ENCODE measurements around the gene MCF2L2. TPM values are rescaled to one million over a fixed set of nuclear protein-coding genes. Genes with fewer than 3 reads are reported as not detected.

Gene MCF2L2
- total and polyA plus RNA-seq, 11 donors = 0.12 to 1.4 (median 0.23) TPM; not detected in 1

DNA sequence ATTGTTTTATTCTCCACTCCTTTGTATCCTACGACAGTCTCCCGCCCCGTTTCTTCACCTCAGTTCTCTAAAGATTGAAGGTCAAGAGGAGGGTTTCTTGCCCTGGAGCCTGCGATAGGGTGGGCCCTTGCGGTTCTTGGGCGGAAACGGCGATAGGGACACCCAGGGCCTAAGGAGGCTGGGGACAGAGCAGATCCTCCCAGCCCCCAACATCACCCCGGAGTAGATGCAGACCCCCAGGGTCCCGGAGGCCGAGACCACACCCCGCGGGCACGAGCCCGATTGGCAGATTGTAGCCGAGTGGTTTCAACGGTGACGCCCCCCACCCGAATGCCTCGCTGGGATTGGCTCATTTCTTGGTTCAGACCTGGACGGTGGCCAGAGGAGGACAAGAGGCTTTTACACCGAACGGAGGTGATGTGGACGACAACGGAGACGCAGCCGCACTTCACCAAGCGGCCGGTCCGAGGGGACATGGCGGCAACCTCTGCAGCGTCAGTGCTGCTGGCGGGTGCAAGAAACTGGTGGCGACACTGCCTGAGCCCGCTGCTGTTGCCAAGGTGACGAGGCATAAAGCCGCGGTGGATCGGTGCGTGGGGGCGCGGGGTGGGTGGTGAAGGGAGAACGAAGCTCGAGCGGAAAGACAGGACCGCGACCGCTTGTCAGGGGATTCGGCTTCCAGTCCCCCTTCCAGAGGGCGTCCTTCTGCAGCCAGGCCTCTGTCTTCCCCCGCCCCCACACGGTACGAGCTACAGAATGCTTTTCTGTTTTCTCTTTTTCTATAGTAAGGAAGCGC is 19.0 kb upstream of the MCF2L2 start:
- intact Hi-C loops (cut with DNase I) = no loop called here
- peak; percentile 82 to 92 (median 91) for ATAC-seq
- Histone ChIP-seq H3K27me3 (no peaks in the 10 kb centered on the region), H3K27ac (peak overlapping the region; percentile 70 to 91 (median 82)), H3K36me3 (peaks cover 0 to 9% (median 2%) of the 10 kb centered on the region in 9 donors), H3K4me3 (peak overlapping the region; percentile 61 to 88 (median 78)), H3K9me3 (peaks cover 0 to 24% (median 8%) of the 10 kb centered on the region in 12 donors), H3K4me1 (peaks cover 4 to 30% (median 19%) of the 10 kb centered on the region in 12 donors)
- TF ChIP-seq, protein P1, sequence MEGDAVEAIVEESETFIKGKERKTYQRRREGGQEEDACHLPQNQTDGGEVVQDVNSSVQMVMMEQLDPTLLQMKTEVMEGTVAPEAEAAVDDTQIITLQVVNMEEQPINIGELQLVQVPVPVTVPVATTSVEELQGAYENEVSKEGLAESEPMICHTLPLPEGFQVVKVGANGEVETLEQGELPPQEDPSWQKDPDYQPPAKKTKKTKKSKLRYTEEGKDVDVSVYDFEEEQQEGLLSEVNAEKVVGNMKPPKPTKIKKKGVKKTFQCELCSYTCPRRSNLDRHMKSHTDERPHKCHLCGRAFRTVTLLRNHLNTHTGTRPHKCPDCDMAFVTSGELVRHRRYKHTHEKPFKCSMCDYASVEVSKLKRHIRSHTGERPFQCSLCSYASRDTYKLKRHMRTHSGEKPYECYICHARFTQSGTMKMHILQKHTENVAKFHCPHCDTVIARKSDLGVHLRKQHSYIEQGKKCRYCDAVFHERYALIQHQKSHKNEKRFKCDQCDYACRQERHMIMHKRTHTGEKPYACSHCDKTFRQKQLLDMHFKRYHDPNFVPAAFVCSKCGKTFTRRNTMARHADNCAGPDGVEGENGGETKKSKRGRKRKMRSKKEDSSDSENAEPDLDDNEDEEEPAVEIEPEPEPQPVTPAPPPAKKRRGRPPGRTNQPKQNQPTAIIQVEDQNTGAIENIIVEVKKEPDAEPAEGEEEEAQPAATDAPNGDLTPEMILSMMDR (IDR thresholded peaks at IDR 0.05) = peak in 1 of 12 donors; percentile 25
- TF ChIP-seq POLR2A (IDR thresholded peaks at IDR 0.05) = peak in 1 of 2 donors; percentile 75
- DNase-seq = peak; percentile 89 to 94 (median 91)
- 0 to 1% (median 1%) methylated on average over 36 to 54 of the region's 54 CpGs for WGBS, 4 donors

DNA sequence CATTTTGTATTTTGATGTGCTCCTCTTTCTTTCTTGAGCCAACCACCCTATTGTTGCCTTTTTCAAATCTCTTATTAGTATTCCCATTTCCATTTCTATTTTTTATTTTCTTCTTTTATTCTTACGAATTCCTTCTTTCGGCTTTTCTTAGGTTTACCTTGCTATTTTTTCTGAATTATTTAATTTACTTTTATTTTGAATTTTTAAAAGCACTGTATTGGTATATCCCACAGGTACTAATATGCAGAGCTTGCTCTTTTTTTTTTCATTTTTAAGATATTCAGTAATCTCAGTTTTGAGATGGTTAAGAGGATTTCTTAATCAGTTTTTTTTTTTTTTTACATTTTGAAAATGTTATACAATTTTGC is 18.4 kb upstream of the MCF2L2 start:
- Histone ChIP-seq H3K4me3 (peak overlapping the region; percentile 61 to 88 (median 78)), H3K27me3 (no peaks in the 10 kb centered on the region), H3K4me1 (peaks cover 4 to 30% (median 19%) of the 10 kb centered on the region in 12 donors), H3K27ac (peak overlapping the region in 10 of 12 donors; percentile 73 to 91 (median 82)), H3K9me3 (peaks cover 0 to 26% (median 8%) of the 10 kb centered on the region in 12 donors), H3K36me3 (peaks cover 0 to 3% (median 0%) of the 10 kb centered on the region in 9 donors)
- no peak for ATAC-seq
- DNase-seq = no peak
- intact Hi-C loops (cut with DNase I) = no loop called here
- WGBS, 4 donors = 94 to 99% (median 97%) methylated on average over 2 of the region's 2 CpGs
- no peak for TF ChIP-seq POLR2A (IDR thresholded peaks at IDR 0.05)
- TF ChIP-seq, protein P1 (IDR thresholded peaks at IDR 0.05) = no peak

DNA sequence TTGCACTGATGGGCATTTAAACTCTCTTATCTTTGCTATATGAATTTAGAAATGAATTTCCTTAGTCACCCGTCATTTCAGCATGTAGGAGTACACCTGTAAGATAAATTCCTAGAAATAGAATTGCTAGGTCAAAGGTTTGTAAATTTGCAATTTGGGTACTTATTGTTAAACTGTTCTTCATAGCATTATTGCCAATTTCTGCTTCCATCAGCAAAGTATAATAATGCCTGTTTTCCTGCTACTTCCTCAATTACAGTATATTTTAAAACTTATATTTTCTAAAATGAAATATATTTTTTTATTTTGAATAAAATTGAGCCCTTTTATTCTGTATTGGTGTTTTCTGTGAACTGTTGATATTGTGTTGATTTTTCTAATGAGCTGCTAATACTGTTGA is 16.3 kb upstream of the MCF2L2 start:
- DNase-seq (no peak), ATAC-seq (no peak)
- TF ChIP-seq POLR2A (IDR thresholded peaks at IDR 0.05) = no peak
- TF ChIP-seq, protein P1 (IDR thresholded peaks at IDR 0.05) = no peak
- WGBS, 4 donors = 74 to 85% (median 81%) methylated on average over 1 of the region's 1 CpG
- intact Hi-C loops (cut with DNase I) = no loop called here
- Histone ChIP-seq H3K27me3 (no peaks in the 10 kb centered on the region), H3K36me3 (no peaks in the 10 kb centered on the region), H3K4me1 (peaks cover under 1 to 23% (median 14%) of the 10 kb centered on the region in 12 donors), H3K9me3 (peaks cover 0 to 26% (median 8%) of the 10 kb centered on the region in 12 donors), H3K4me3 (no peak overlapping the region), H3K27ac (no peak overlapping the region)
